Measurements from ENCODE around the gene FOXD2.

Gene FOXD2

GRCh38 chr1:47459253-47459788, 21.5 kb downstream of the FOXD2 start:
- H3K4me3 ChIP-seq (ENCODE audit: low read depth, low read length), result no peak overlapping the region

- H3K4me3 ChIP-seq (ENCODE audit: low read depth, low read length), result no peak overlapping the region
Measured at GRCh38 chr1:47460040-47460439, 22.2 kb downstream of the FOXD2 start.

- no peak overlapping the region for H3K4me3 ChIP-seq (ENCODE audit: low read depth, low read length)
Measured at GRCh38 chr1:47460456-47460855, 22.6 kb downstream of the FOXD2 start.

GRCh38 chr1:47465605-47466004, 27.8 kb downstream of the FOXD2 start:
- H3K4me3 ChIP-seq (ENCODE audit: low read depth, low read length), result no peak overlapping the region

GRCh38 chr1:47468709-47469389, 31.0 kb downstream of the FOXD2 start:
- H3K4me3 ChIP-seq (ENCODE audit: low read depth, low read length), result no peak overlapping the region

- H3K4me3 ChIP-seq (ENCODE audit: low read depth, low read length), result no peak overlapping the region
Measured at GRCh38 chr1:47469390-47469759, 31.5 kb downstream of the FOXD2 start.

- H3K4me3 ChIP-seq (ENCODE audit: low read depth, low read length), result no peak overlapping the region
Measured at GRCh38 chr1:47469910-47470309, 32.1 kb downstream of the FOXD2 start.

GRCh38 chr1:47471163-47471562, 33.3 kb downstream of the FOXD2 start:
- H3K4me3 ChIP-seq (ENCODE audit: low read depth, low read length), result no peak overlapping the region

GRCh38 chr1:47474278-47475193, 36.7 kb downstream of the FOXD2 start:
- no peak overlapping the region for H3K4me3 ChIP-seq (ENCODE audit: low read depth, low read length)

- H3K4me3 ChIP-seq (ENCODE audit: low read depth, low read length), result no peak overlapping the region
Measured at GRCh38 chr1:47477595-47478080, 39.8 kb downstream of the FOXD2 start.

- no peak overlapping the region for H3K4me3 ChIP-seq (ENCODE audit: low read depth, low read length)
Measured at GRCh38 chr1:47478090-47478489, 40.2 kb downstream of the FOXD2 start.

GRCh38 chr1:47479664-47480063, 41.8 kb downstream of the FOXD2 start:
- no peak overlapping the region for H3K4me3 ChIP-seq (ENCODE audit: low read depth, low read length)

- H3K4me3 ChIP-seq (ENCODE audit: low read depth, low read length), result no peak overlapping the region
Measured at GRCh38 chr1:47481936-47482335, 44.1 kb downstream of the FOXD2 start.

- H3K4me3 ChIP-seq (ENCODE audit: low read depth, low read length), result no peak overlapping the region
Measured at GRCh38 chr1:47482786-47483185, 44.9 kb downstream of the FOXD2 start.

- no peak overlapping the region for H3K4me3 ChIP-seq (ENCODE audit: low read depth, low read length)
Measured at GRCh38 chr1:47483651-47484050, 45.8 kb downstream of the FOXD2 start.

- H3K4me3 ChIP-seq (ENCODE audit: low read depth, low read length), result no peak overlapping the region
Measured at GRCh38 chr1:47485817-47486216, 48.0 kb downstream of the FOXD2 start.

- no peak overlapping the region for H3K4me3 ChIP-seq (ENCODE audit: low read depth, low read length)
Measured at GRCh38 chr1:47487332-47487731, 49.5 kb downstream of the FOXD2 start.

GRCh38 chr1:47487850-47488450, 50.1 kb downstream of the FOXD2 start:
- H3K4me3 ChIP-seq (ENCODE audit: low read depth, low read length), result no peak overlapping the region
